HL-60 (cell line): ENCODE measurements around the gene ALK.

Experiments used
- CTCF ChIP-seq: IDR thresholded peaks from one replicate; pipeline ENCODE4 v1.5.1; 2011; ENCODE audit warnings: low read length, control low read depth, inconsistent platforms; ENCODE audit not compliant: insufficient read depth
- GABPA ChIP-seq: IDR thresholded peaks from 2 replicates; pipeline ENCODE4 v1.6.1; 2012; ENCODE audit warnings: low read depth
- POLR2AphosphoS5 ChIP-seq: IDR thresholded peaks from 2 replicates; pipeline ENCODE4 v1.6.1; 2012; ENCODE audit warnings: low read depth
- REST ChIP-seq: IDR thresholded peaks from 2 replicates; pipeline ENCODE4 v1.6.1; 2012; ENCODE audit warnings: low read depth; ENCODE audit not compliant: insufficient replicate concordance
- SPI1 ChIP-seq: IDR thresholded peaks from 2 replicates; pipeline ENCODE4 v1.6.1; 2012; ENCODE audit warnings: low read depth, mild to moderate bottlenecking, borderline replicate concordance

GRCh38 chr2:29382486-29382885, 538.9 kb downstream of the ALK start:
- TF ChIP-seq CTCF (no peak), POLR2AphosphoS5 (no peak), REST (no peak), GABPA (no peak), SPI1 (no peak)
